NCI-H748 (cell line): Measurements from ENCODE around the gene EGR4.

ENCODE experiments used
- DNase-seq: peaks from one replicate; lab custom pipeline; 2025; ENCODE audit not compliant: unreplicated experiment; lab: John Stamatoyannopoulos, UW

Gene EGR4

GRCh38 chr2:73250872-73251846 is 42.2 kb downstream of the EGR4 start:
- no peak for DNase-seq

GRCh38 chr2:73249636-73250035 is 43.7 kb downstream of the EGR4 start:
- no peak for DNase-seq

GRCh38 chr2:73246850-73247249 is 46.5 kb downstream of the EGR4 start:
- no peak for DNase-seq

GRCh38 chr2:73244580-73244979 is 48.8 kb downstream of the EGR4 start:
- DNase-seq: no peak

GRCh38 chr2:73243884-73244570 is 49.3 kb downstream of the EGR4 start:
- DNase-seq: no peak
